Calu3 (cell line): ENCODE results near the gene LSM11. TPM values are rescaled to one million over a fixed set of nuclear protein-coding genes. Genes with fewer than 3 reads are reported as not detected.

Source experiments
- BruUV-seq: library from RNA; stranded (reverse); fragments of 400-500 nt; replicated peaks from 2 replicates; lab custom pipeline; 2021; lab: Mats Ljungman, UMichigan
- CTCF ChIA-PET: fragments of 300-600 bp; sonication (Branson Sonifier 250); formaldehyde crosslinking; loops from one replicate; lab custom pipeline; 2022; ENCODE audit warnings: antibody characterized with exemption; lab: Charles Lee
- DNase-seq: peaks from one replicate; pipeline ENCODE4 v3.0.0; 2022
- H3K27ac Mint-ChIP-seq: one replicate; pipeline ENCODE4 v1.8.0; 2022; ENCODE audit warnings: mixed read lengths; ENCODE audit not compliant: unreplicated experiment
- H3K27me3 Mint-ChIP-seq: one replicate; pipeline ENCODE4 v1.8.0; 2022; ENCODE audit warnings: mixed read lengths; ENCODE audit not compliant: unreplicated experiment
- H3K36me3 Mint-ChIP-seq: one replicate; pipeline ENCODE4 v1.8.0; 2022; ENCODE audit warnings: mild to moderate bottlenecking, moderate library complexity, mixed read lengths; ENCODE audit not compliant: insufficient read depth, unreplicated experiment
- H3K4me1 Mint-ChIP-seq: one replicate; pipeline ENCODE4 v1.8.0; 2022; ENCODE audit warnings: mild to moderate bottlenecking, low read depth, mixed read lengths; ENCODE audit not compliant: unreplicated experiment
- H3K4me3 Mint-ChIP-seq: one replicate; pipeline ENCODE4 v1.8.0; 2022; ENCODE audit warnings: mild to moderate bottlenecking, low read depth, moderate library complexity, mixed read lengths; ENCODE audit not compliant: unreplicated experiment
- H3K9me3 Mint-ChIP-seq: one replicate; pipeline ENCODE4 v1.8.0; 2022; ENCODE audit warnings: low read depth, mixed read lengths; ENCODE audit not compliant: unreplicated experiment
- CTCF ChIP-seq: fragments of 200-600 bp; IDR thresholded peaks from one replicate; pipeline ENCODE4 v1.8.0; 2022; ENCODE audit warnings: antibody characterized with exemption; ENCODE audit not compliant: unreplicated experiment
- intact Hi-C: fragments of 100-400 bp; cut with micrococcal nuclease; formaldehyde crosslinking; loops from one replicate; pipeline ENCODE4 v1.10.0; 2022; ENCODE audit not compliant: unreplicated experiment
- total RNA-seq: library from RNA; stranded (reverse); gene quantifications from 2 replicates; pipeline ENCODE4 v1.2.3, GENCODE V29; 2022

LSM11 gene
- total RNA-seq, 1 experiment from 2014 or later = 4.6 TPM

- CTCF ChIA-PET = no interaction called here
- Mint-ChIP-seq H3K9me3 (no peaks in the 10 kb centered on the region), H3K36me3 (peaks cover 55% of the 10 kb centered on the region), H3K4me1 (no peaks in the 10 kb centered on the region), H3K27ac (no peak overlapping the region), H3K27me3 (no peaks in the 10 kb centered on the region), H3K4me3 (no peak overlapping the region)
- DNase-seq = no peak
- no peak for TF ChIP-seq CTCF
- no TSS peak for BruUV-seq
- intact Hi-C loops = no loop called here
These were observed 64.5 kb downstream of the LSM11 start for GRCh38 chr5:157808043-157808442.

Other genes with a start within 250 kb of the LSM11 start
- gene ADAM19, start 167.9 kb upstream of the LSM11 start, total RNA-seq = 5.2 and 16.2 TPM in 2 replicates
- 0.09 TPM in 1 of 2 replicates, not detected in the other for gene SOX30, start 91.3 kb upstream of the LSM11 start, total RNA-seq
- gene C5orf52, start 72.2 kb upstream of the LSM11 start, total RNA-seq = not detected in 2 replicates
- 11.0 and 16.2 TPM in 2 replicates for gene THG1L, start 12.3 kb upstream of the LSM11 start, total RNA-seq
- gene CLINT1, start 115.4 kb downstream of the LSM11 start, total RNA-seq = 214 and 233 TPM in 2 replicates